ENCODE results near the gene SNN. TPM values are rescaled to one million over a fixed set of nuclear protein-coding genes. Genes with fewer than 3 reads are reported as not detected.

SNN gene
- total and polyA plus RNA-seq, 2 donors (not counting 1 experiment from before 2014, with no cell fraction given): 55.4 to 63.3 TPM

DNA sequence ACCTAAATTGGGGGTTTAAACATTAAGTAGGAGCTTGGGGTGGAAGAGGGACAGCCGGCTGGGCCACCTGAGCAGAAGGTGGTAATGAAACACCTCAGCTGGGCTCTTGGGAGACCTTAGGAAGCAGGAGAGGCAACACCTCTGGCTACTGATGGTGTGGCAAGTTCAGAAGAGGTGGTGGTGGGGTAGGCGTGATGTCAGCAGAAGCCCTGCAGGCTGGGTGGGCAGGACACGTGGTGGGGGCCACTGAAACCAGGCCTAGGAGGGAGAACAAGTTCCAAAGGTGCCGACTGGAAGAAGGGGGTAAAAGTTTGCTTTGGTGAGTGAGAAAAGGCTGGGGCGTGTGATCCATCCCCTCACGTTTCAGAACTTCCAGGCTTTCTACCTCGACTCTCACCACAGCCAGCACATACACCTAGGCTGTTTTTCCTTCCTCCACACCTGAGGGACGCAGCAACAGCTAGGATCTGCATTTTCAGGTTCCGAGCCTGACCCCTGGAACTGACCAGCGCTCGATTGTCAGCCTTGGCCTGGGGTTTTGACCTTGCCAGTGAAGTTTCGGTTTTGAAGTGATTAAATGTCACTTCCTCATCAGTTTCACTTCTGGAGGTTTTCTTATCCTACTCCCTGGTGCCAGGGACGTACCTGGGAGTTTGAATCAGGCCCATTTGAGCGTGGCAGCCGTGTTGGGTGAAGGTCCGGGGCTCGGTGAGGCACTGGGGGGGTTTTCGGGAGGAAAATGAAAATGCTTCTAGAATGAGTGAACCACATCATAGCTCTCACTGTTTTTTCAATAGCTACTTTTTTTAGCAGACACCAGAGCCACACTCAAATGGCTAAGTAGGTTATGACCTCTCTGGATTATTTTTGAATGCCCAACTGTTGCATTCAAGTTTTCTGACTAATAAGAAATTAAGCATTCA is 10.0 kb downstream of the SNN start:
- peaks cover 93 to 100% of the 10 kb centered on the region in 2 donors for H3K4me1 ChIP-seq (ENCODE audit: control insufficient read depth in 2 of 2, insufficient read depth in 2 of 2, low read length in 2 of 2)
- WGBS (ENCODE audit: insufficient coverage): 72% methylated on average over 9 of the region's 18 CpGs
- no peak overlapping the region for H2AFZ ChIP-seq (ENCODE audit: insufficient read depth, low read depth, low read length, poor library complexity, severe bottlenecking)
- H3K9me3 ChIP-seq (ENCODE audit: control extremely low read depth in 1 of 3, control insufficient read depth in 2 of 3, insufficient read depth in 1 of 3, low read length in 2 of 3): peaks cover 0 to 2% (median 0%) of the 10 kb centered on the region in 3 donors
- H3K4me1 Mint-ChIP-seq: peaks cover 98% of the 10 kb centered on the region
- DNase-seq (peak; percentile 62), ATAC-seq (ENCODE audit: low read depth) (no peak)
- no peaks in the 10 kb centered on the region for H3K9me3 Mint-ChIP-seq (ENCODE audit: insufficient read depth)
- peaks cover 70% of the 10 kb centered on the region for H3K79me2 ChIP-seq (ENCODE audit: control insufficient read depth, insufficient read depth, low read length)
- no peak for TF ChIP-seq EZH2 (IDR thresholded peaks at IDR 0.05; ENCODE audit: borderline replicate concordance, insufficient read depth, low read depth, low read length, poor library complexity, severe bottlenecking)
- TF ChIP-seq, protein P1, sequence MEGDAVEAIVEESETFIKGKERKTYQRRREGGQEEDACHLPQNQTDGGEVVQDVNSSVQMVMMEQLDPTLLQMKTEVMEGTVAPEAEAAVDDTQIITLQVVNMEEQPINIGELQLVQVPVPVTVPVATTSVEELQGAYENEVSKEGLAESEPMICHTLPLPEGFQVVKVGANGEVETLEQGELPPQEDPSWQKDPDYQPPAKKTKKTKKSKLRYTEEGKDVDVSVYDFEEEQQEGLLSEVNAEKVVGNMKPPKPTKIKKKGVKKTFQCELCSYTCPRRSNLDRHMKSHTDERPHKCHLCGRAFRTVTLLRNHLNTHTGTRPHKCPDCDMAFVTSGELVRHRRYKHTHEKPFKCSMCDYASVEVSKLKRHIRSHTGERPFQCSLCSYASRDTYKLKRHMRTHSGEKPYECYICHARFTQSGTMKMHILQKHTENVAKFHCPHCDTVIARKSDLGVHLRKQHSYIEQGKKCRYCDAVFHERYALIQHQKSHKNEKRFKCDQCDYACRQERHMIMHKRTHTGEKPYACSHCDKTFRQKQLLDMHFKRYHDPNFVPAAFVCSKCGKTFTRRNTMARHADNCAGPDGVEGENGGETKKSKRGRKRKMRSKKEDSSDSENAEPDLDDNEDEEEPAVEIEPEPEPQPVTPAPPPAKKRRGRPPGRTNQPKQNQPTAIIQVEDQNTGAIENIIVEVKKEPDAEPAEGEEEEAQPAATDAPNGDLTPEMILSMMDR (IDR thresholded peaks at IDR 0.05): no peak
- H3K4me3 Mint-ChIP-seq: peak overlapping the region; percentile 87
- peaks cover 0 to 58% of the 10 kb centered on the region in 2 experiments for H3K36me3 ChIP-seq (replicated peaks in 1 of 2; ENCODE audit: control extremely low read depth in 1 of 2, control insufficient read depth in 1 of 2, extremely low read depth in 1 of 2, insufficient read depth in 2 of 2, low read length in 1 of 2)
- H3K9ac ChIP-seq (ENCODE audit: low read length): no peak overlapping the region
- no peaks in the 10 kb centered on the region for H3K27me3 Mint-ChIP-seq
- peak overlapping the region; percentile 62 to 99 for H3K27ac ChIP-seq (ENCODE audit: low read length in 2 of 2)
- intact Hi-C loops (cut with micrococcal nuclease): loop anchor here (5.0 kb wide), 1 partner anchor 34 kb away; no protein-coding TSS in a partner anchor
- ChIA-PET POLR2A (interaction anchor here (0.9 kb wide), 1 partner anchor 11 kb away, joined by 3 read pairs; no protein-coding TSS in a partner anchor), CTCF (interaction anchor here (1.1 to 3.6 kb wide), 4 partner anchors 9 to 36 kb away, joined by 3 to 15 read pairs (median 6); no protein-coding TSS in a partner anchor)
- peak overlapping the region; percentile 67 for H3K4me2 ChIP-seq (replicated peaks; ENCODE audit: low read depth, low read length, poor library complexity, severe bottlenecking)
- H4K20me1 ChIP-seq (ENCODE audit: control insufficient read depth, insufficient read depth, low read length, poor library complexity, severe bottlenecking): peaks cover 61% of the 10 kb centered on the region
- no peaks in the 10 kb centered on the region for H3K27me3 ChIP-seq (replicated peaks in 1 of 4; ENCODE audit: control extremely low read depth in 1 of 4, control insufficient read depth in 3 of 4, insufficient read depth in 4 of 4, low read length in 3 of 4)
- H3K4me3 ChIP-seq (ENCODE audit: control extremely low read depth in 1 of 5, extremely low read depth in 1 of 5, insufficient read depth in 1 of 5, low read depth in 2 of 5, low read length in 4 of 5): no peak overlapping the region
- H3K27ac Mint-ChIP-seq: peak overlapping the region; percentile 95

Data from B cell (primary cell).